HG02759 (cell line): ENCODE results near the gene PRPF40B.

Experiments
- ATAC-seq: cut with Tn5 transposase; IDR thresholded peaks from one replicate; pipeline ENCODE4 v1.9.1; 2021; ENCODE audit warnings: mild to moderate bottlenecking, moderate library complexity; ENCODE audit not compliant: unreplicated experiment

PRPF40B gene

GRCh38 chr12:49635036-49635435, 11.7 kb downstream of the PRPF40B start:
- ATAC-seq: no peak

- no peak for ATAC-seq
Measured at GRCh38 chr12:49635656-49636055, 12.3 kb downstream of the PRPF40B start.

- ATAC-seq: no peak
Measured at GRCh38 chr12:49636574-49636973, 13.2 kb downstream of the PRPF40B start.

DNA sequence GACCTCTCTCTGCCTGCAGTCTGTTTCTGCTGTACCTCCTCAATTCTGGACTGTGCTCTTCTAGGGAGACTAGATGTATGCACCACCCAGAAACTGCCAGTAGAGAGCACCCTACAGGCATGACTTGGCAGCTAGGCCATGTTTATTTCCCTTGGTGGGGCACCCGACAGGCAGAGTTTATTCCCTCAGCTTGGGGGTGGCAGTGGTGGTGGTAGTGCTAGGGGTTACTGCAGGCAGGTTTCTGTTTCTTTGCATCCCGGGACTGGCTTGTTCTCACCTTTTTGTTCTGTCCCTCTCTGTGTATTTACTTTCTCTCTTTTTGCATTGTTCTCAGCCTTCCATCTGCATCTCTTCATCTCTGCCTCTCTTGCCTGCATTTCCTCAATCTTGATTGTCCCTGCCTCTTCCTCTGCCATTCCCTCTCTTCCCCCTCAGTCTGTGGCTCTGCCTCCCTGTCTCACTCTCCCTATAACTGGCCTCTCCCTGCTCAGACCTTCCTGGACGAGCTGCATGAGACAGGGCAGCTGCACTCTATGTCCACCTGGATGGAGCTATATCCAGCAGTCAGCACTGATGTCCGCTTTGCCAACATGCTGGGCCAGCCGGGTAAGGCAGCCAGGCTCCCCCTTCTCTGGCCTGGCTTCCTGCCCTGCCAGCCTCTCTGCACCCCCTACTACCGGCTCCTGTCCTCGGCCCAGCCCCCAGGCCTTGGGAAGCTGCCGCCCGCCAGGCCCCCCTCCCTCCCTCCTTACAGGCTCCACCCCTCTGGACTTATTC, 13.8 kb downstream of the PRPF40B start:
- no peak for ATAC-seq

DNA sequence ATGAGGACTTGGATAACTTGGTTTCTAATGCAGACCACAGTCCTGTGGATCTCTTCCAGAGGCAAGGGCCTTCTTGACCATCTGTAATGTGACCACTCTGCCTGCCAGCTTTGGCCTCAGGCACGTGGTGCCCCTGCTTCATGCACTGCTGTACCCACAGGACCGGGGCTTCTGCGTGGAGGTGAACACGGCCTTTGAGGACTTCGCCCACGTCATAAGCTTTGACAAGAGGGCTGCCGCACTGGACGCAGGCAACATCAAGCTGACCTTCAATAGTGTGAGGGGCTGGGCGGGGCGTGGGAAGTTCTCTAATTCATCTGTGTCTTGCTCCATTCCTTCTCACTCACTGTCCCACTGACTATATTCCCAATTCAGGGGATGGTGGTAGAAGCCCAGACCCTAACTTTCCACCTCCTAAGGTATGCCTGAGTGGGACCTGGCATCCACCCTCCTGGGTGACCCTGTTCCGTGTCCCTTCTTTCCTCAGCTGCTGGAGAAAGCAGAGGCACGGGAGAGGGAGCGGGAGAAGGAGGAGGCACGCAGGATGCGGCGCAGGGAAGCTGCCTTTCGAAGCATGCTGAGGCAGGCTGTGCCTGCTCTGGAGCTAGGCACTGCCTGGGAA, 18.5 kb downstream of the PRPF40B start:
- ATAC-seq: no peak

DNA sequence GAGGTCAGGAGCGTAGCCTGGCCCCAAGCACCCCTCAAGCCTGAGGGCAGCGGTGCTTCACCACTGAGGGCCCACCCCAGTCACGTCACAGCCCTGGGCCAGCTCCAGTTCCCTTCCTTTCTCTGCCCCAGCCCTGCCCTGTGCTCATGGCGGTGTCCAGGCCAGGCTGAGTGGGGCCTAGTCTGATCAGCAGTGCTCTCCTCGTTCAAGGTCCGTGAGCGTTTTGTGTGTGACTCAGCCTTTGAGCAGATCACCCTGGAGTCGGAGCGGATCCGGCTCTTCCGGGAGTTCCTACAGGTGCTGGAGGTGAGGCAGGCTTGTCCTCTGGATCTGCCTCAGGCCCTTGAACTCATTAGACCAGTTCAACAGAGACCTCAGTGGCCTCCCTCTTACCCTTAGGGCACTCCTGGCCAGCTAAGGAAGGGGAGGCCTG, 19.0 kb downstream of the PRPF40B start:
- ATAC-seq: no peak

GRCh38 chr12:49643135-49643534, 19.8 kb downstream of the PRPF40B start:
- no peak for ATAC-seq

DNA sequence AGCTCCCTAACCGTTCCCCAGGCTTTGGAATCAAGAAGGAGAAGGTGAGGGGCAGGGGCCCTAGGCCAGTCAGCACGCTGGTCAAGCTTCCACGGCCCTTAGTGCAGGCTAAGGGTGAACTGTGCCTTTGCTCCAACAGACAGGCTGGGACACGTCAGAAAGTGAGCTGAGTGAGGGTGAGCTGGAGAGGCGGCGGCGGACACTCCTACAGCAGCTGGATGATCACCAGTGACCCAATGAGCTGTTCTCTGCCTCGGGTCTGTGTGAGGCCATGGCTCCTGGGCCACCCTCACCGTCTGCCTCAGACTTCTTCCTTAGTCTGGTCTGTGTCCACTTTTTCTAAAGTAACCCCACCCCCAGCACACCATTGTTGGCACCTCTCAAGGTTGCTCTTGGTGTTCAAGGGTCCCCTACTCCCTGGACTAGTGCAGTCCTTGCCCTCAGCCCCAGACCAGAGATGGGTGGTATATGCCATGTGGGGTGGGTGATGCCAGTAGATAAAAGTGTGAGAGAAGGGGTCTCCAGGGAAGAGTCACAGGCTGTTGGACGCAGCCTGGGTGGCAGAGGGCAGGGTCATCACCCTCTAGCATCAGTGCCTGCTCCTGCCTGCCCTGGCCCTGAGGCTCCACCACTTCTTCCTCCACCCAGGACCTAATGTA, 20.7 kb downstream of the PRPF40B start:
- no peak for ATAC-seq

- no peak for ATAC-seq
Measured at GRCh38 chr12:49644620-49644994, 21.2 kb downstream of the PRPF40B start.

GRCh38 chr12:49645146-49646039, 22.0 kb downstream of the PRPF40B start:
- ATAC-seq: no peak

DNA sequence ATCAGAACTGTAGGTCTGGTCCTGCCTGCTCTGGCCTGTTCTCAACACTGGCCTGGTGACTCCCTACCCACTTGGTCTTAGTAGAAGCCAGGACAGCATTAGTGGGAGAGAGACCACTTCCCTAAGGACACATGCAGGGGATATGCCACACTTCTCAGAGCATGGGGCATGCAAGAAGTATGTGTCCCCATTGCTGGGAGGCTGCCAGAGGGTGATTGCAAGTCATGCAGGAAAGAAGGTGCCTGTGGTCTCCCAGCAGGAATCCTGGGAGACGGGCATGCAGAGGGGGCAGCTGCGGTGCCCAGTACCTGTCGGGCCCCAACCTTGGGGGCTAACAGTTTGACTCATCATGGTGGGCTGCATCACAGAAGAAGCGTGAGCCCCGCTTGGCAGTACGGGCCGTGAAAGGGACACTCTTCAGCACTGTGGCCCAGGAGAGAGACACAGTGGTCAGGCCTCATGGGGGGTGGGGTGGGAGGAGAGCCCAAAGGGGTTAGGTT, 23.0 kb downstream of the PRPF40B start:
- no peak for ATAC-seq

DNA sequence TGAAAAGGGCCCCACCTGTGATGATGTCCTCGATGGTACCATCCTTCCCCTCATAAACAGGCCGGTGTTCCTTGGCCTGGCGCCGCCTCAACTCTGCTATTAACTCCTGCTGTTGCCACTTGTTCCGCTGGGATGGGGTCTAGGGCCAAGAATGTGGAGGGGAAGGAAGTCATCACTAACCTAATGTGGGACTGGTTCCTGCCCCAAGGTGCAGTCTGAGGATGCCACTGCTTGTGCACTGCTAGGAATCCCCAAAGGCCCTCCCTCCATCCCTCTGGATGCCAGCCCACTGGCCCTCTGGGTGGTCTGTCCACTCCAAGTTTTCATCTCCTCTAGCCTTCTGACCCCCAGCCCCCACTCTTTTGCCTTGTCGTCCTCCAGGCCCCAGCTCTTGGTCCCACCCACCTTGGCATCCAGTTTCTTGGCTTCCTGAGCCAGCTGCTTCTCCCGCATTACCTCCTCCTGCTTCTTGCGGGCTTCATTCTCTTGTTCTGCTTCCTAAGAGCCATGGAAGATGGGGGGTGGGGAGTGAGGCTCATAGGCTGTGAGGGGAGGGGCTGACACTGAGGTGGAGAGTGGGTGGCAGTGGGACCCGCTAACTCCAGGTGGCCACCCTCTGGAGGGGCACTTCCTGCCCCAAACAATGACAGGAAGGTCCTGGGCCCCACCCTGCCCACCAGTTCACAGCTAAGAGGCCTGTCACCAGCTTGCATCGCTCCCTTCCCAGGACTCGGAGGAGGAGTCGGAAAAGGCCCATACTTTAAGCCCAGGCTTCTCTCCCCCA, 23.7 kb downstream of the PRPF40B start:
- no peak for ATAC-seq

GRCh38 chr12:49647827-49648711, 24.7 kb downstream of the PRPF40B start:
- ATAC-seq: no peak

DNA sequence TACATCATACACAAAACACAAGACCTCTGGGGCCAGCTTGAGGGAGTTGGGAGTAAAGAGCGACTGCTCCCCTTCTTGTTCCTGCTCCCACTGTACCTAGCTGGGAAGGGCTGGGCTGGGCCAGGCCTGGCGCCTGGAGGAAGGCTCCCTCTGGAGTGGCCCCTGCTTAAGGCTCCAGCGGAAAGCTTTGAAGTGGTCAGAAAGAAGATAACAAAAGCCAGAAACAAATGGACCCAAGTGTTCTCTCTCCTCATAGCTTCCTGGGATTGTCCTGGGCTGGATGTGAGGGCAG, 25.3 kb downstream of the PRPF40B start:
- no peak for ATAC-seq

- no peak for ATAC-seq
Measured at GRCh38 chr12:49649445-49649844, 26.1 kb downstream of the PRPF40B start.

- ATAC-seq: no peak
Measured at GRCh38 chr12:49649892-49650291, 26.5 kb downstream of the PRPF40B start.

- ATAC-seq: no peak
Measured at GRCh38 chr12:49651855-49652254, 28.5 kb downstream of the PRPF40B start.

DNA sequence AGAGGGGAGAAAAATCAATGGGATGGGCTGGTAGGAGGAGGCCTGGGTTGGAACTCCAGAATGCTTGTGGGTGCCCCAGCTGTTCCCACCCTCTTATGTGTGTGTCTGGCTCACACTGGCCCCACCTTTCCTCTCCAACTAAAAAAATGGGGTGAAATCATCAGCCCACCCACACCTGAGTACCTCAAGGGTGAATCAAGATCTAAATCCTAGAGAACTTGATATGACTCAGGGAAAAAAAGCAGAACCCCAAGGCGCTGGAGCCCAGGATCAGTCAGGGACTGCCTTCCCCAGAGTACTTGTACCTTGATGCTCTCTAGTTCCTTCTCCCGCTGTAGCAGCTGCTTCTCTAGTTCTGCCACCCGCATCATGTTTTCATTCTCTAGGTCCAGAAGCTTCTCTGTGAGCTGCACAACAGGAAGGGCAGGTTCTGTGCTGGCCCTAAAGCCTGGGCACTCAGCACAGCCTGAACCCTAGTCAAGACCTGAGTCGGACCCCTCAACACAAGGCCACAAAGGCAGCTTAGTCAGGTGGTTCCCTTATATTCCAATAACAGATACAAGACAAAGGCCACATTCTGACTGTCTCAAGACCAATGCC, 29.7 kb downstream of the PRPF40B start:
- no peak for ATAC-seq

DNA sequence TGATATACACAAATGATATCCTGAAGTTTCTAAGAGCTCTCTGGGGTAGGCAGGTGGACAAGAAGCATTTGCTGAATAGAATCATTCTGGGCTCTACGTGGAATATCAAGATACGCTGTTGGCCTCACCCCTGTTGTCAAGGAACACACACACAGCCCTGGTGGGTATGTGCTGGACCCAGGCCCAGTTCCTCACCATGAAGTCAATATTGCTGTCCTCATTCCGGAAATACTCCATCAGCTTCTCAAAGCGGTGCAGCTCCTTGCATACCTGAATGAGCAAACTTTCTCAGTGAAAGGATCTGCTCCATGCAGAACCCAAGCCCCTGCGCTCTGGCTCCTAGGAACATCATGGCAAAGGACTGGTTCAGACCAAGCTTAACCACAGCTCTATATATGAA, 31.4 kb downstream of the PRPF40B start:
- no peak for ATAC-seq
